ENCODE results near the gene DDX11. TPM values are rescaled to one million over a fixed set of nuclear protein-coding genes. Genes with fewer than 3 reads are reported as not detected.
"Not testable (repeated sequence)": the region's sequence is repeated elsewhere in the genome, so short reads cannot be mapped to it uniquely, and the experiment has no call there.

The DDX11 gene
- polyA plus RNA-seq, 3 donors: 0.61 to 41.2 (median 1.7) TPM

- H2AFZ ChIP-seq (ENCODE audit: insufficient read depth, low read depth, low read length, poor library complexity, severe bottlenecking); H3K4me3 ChIP-seq (replicated peaks in 1 of 3; ENCODE audit: low read depth in 2 of 3, low read length in 3 of 3); DNase-seq; H3K36me3 ChIP-seq (replicated peaks in 1 of 2; ENCODE audit: control insufficient read depth in 1 of 2, insufficient read depth in 2 of 2, low read length in 2 of 2); H3K79me2 ChIP-seq (ENCODE audit: insufficient read depth, low read length); H4K20me1 ChIP-seq (ENCODE audit: insufficient read depth, low read length); H3K27me3 Mint-ChIP-seq (ENCODE audit: low read depth in 3 of 3); H3K27ac ChIP-seq (ENCODE audit: low read depth in 1 of 2, low read length in 2 of 2); H3K4me1 Mint-ChIP-seq; H3K36me3 Mint-ChIP-seq; H3K9me3 Mint-ChIP-seq; H3K9me3 ChIP-seq (replicated peaks in 1 of 2; ENCODE audit: control insufficient read depth in 1 of 2, insufficient read depth in 1 of 2, low read length in 2 of 2); H3K4me3 Mint-ChIP-seq; H3K9ac ChIP-seq (ENCODE audit: insufficient read depth, low read length, poor library complexity, severe bottlenecking); H3K27me3 ChIP-seq (ENCODE audit: control insufficient read depth in 2 of 2, insufficient read depth in 2 of 2, low read length in 2 of 2); intact Hi-C loops (cut with micrococcal nuclease); H3K4me1 ChIP-seq (ENCODE audit: control insufficient read depth in 1 of 2, insufficient read depth in 2 of 2, low read length in 2 of 2); H3K4me2 ChIP-seq (replicated peaks; ENCODE audit: extremely low read depth, low read length, poor library complexity, severe bottlenecking); H3K27ac Mint-ChIP-seq: not testable (repeated sequence)
- 90% methylated on average over 2 of the region's 5 CpGs for WGBS (ENCODE audit: insufficient coverage)
These were observed 36.6 kb downstream of the DDX11 start for GRCh38 chr12:31110263-31110662.

- H3K27ac Mint-ChIP-seq; H3K4me2 ChIP-seq (replicated peaks; ENCODE audit: extremely low read depth, low read length, poor library complexity, severe bottlenecking); DNase-seq; H3K27ac ChIP-seq (ENCODE audit: low read depth in 1 of 2, low read length in 2 of 2); H3K4me3 ChIP-seq (replicated peaks in 1 of 3; ENCODE audit: low read depth in 2 of 3, low read length in 3 of 3); H2AFZ ChIP-seq (ENCODE audit: insufficient read depth, low read depth, low read length, poor library complexity, severe bottlenecking); intact Hi-C loops (cut with micrococcal nuclease); H3K4me3 Mint-ChIP-seq; H3K36me3 ChIP-seq (replicated peaks in 1 of 2; ENCODE audit: control insufficient read depth in 1 of 2, insufficient read depth in 2 of 2, low read length in 2 of 2); H3K9ac ChIP-seq (ENCODE audit: insufficient read depth, low read length, poor library complexity, severe bottlenecking); H4K20me1 ChIP-seq (ENCODE audit: insufficient read depth, low read length); H3K36me3 Mint-ChIP-seq; H3K79me2 ChIP-seq (ENCODE audit: insufficient read depth, low read length): not testable (repeated sequence)
- Histone ChIP-seq H3K9me3 (replicated peaks in 1 of 2; ENCODE audit: control insufficient read depth in 1 of 2, insufficient read depth in 1 of 2, low read length in 2 of 2) (peaks cover 7 to 15% of the 10 kb centered on the region in 2 donors), H3K27me3 (ENCODE audit: control insufficient read depth in 2 of 2, insufficient read depth in 2 of 2, low read length in 2 of 2) (peaks cover 0 to 37% of the 10 kb centered on the region in 2 donors), H3K4me1 (ENCODE audit: control insufficient read depth in 1 of 2, insufficient read depth in 2 of 2, low read length in 2 of 2) (peaks cover 26 to 29% of the 10 kb centered on the region in 2 donors)
- peaks cover 14 to 40% (median 20%) of the 10 kb centered on the region in 3 donors for H3K27me3 Mint-ChIP-seq (ENCODE audit: low read depth in 3 of 3)
- H3K4me1 Mint-ChIP-seq: peaks cover 12% of the 10 kb centered on the region
- H3K9me3 Mint-ChIP-seq: peaks cover 0 to 14% (median 2%) of the 10 kb centered on the region in 7 donors
- 100% methylated on average over 1 of the region's 3 CpGs for WGBS (ENCODE audit: insufficient coverage)
These were observed 41.5 kb downstream of the DDX11 start for GRCh38 chr12:31115092-31115601.

DNA sequence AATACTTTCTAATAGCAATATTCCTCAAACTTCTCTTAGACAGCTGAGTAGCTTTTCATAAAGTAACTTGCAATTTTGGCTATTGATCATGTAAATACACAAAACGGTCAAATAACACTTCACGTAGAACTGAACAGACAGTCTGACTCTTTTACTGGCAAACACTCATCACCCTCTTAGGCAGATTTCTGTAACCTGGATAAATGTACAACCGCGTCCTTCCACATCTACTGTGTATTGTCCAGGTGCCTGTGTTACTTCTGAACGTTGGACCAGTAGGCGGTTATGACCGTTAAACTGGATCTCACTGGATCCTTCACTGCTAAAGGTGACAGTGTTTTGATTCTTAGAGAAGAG, 43.2 kb downstream of the DDX11 start:
- peak overlapping the region; percentile 68 for H3K4me2 ChIP-seq (replicated peaks; ENCODE audit: extremely low read depth, low read length, poor library complexity, severe bottlenecking)
- peaks cover 7 to 15% of the 10 kb centered on the region in 2 donors for H3K9me3 ChIP-seq (replicated peaks in 1 of 2; ENCODE audit: control insufficient read depth in 1 of 2, insufficient read depth in 1 of 2, low read length in 2 of 2)
- H3K36me3 Mint-ChIP-seq; H4K20me1 ChIP-seq (ENCODE audit: insufficient read depth, low read length); H3K27ac Mint-ChIP-seq; H3K27ac ChIP-seq (ENCODE audit: low read depth in 1 of 2, low read length in 2 of 2); H3K79me2 ChIP-seq (ENCODE audit: insufficient read depth, low read length); H3K36me3 ChIP-seq (replicated peaks in 1 of 2; ENCODE audit: control insufficient read depth in 1 of 2, insufficient read depth in 2 of 2, low read length in 2 of 2); DNase-seq; intact Hi-C loops (cut with micrococcal nuclease): not testable (repeated sequence)
- peak overlapping the region; percentile 54 for H3K9ac ChIP-seq (ENCODE audit: insufficient read depth, low read length, poor library complexity, severe bottlenecking)
- H3K4me3 ChIP-seq (replicated peaks in 1 of 3; ENCODE audit: low read depth in 2 of 3, low read length in 3 of 3): peak overlapping the region in 1 of 3 experiments; percentile 63
- Mint-ChIP-seq H3K4me3 (peak overlapping the region in 1 of 2 donors; percentile 80), H3K27me3 (ENCODE audit: low read depth in 3 of 3) (peaks cover 14 to 48% (median 20%) of the 10 kb centered on the region in 3 donors), H3K4me1 (peaks cover 15% of the 10 kb centered on the region), H3K9me3 (peaks cover 0 to 23% (median 2%) of the 10 kb centered on the region in 7 donors)
- WGBS (ENCODE audit: insufficient coverage): 17% methylated on average over 2 of the region's 7 CpGs
- H3K4me1 ChIP-seq (ENCODE audit: control insufficient read depth in 1 of 2, insufficient read depth in 2 of 2, low read length in 2 of 2): peaks cover 26 to 29% of the 10 kb centered on the region in 2 donors
- peak overlapping the region; percentile 73 for H2AFZ ChIP-seq (ENCODE audit: insufficient read depth, low read depth, low read length, poor library complexity, severe bottlenecking)
- H3K27me3 ChIP-seq (ENCODE audit: control insufficient read depth in 2 of 2, insufficient read depth in 2 of 2, low read length in 2 of 2): peaks cover 0 to 37% of the 10 kb centered on the region in 2 donors

Data from CD14-positive monocyte (primary cell).